GM18858 (cell line): ENCODE data around the gene MAP2K2.

ENCODE experiments used
- ATAC-seq: cut with Tn5 transposase; IDR thresholded peaks from one replicate; pipeline ENCODE4 v1.9.1; 2021; ENCODE audit not compliant: unreplicated experiment

The MAP2K2 gene

DNA sequence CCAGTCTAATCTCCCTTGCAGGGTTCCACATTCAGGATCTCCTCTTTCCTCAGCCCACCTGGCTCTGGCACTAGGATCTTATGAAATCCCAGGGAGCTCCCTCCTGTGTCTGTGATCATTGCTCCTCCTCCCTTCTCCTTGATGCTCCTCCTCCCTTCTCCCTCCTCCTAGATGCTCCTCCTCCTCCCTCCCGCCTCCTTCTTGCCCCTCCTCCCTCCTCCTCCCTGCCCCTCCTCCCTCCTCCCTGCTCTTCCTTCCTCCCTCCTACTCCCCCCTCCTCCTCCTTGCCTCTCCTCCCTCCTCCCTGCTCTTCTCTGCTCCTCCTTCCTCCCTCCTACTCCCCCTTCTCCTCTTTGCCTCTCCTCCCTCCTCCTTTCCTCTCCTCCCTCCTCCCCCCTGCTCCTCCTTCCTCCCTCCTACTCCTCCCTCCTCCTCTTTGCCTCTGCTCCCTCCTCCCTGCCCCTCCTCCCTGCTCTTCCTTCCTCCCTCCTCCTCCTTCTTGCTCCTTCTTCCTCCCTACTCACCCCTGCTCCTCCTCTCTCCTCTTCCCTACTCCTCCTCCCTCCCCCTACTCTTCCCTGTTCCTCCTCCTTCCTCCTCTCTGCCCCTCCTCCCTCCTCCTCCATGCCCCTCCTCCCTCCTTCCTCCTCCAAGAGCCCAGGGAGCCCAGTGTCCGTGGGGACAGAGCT, 42.3 kb downstream of the MAP2K2 start:
- ATAC-seq: no peak

DNA sequence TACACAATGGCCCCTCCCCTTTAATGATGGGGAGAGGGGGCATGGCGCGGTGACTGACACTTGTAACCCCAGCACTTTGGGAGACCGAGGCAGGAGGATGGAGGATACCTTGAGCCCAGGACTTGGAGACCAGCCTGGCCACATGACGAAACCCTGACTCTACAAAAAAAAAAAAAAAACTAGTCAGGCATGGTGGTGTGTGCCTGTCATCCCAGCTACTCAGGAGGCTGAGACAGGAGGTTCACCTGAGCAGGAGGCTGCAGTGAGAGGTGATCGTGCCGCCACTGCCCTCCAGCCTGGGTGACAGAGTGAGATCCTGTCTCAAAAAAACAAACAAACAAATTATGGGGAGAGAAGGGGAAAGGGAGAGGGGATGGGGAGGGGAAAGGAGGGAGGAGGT, 43.4 kb downstream of the MAP2K2 start:
- no peak for ATAC-seq

DNA sequence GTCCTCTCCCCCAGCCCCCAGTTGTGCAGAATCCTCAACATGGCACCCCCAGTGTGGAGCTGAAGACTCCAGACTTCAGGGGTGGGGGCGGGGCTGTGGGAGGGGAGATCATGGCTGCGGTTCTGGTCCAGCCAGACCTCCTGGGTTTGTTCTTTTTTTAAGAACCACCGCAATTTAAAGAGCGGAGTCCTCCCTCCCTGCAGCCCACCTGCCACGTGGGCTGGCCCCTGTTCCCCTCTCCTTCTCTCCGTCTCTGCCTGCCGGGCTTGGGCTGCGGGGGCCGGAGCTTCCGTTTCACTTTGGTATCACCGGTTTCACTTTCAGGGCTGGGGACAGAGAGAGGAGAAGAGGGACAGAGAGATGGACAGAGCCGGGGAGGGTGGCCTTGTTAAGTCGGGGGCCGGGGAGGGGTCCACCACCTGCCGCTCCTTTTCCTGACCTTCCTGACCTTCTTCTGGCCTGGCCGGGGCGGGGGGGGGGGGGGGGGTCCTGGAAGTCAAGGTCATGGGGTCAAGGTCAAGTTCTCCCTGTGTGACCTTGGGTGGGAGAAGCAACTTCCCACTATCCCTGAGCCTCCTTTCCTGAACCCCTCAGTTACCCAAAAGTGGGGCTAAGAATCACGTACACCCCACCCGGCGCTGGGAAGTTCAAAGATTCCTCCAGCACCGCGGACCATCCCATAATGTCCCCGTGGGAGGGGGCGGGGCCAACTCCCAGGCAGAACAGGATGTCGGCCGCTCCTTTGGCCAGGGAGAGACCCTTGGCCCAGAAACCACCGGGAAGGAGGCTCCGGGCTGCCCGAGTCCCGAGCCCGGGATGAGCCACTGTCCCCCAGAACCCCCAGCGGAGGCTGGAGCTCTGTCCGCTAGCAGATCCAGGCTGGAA, 45.9 kb downstream of the MAP2K2 start:
- no peak for ATAC-seq

DNA sequence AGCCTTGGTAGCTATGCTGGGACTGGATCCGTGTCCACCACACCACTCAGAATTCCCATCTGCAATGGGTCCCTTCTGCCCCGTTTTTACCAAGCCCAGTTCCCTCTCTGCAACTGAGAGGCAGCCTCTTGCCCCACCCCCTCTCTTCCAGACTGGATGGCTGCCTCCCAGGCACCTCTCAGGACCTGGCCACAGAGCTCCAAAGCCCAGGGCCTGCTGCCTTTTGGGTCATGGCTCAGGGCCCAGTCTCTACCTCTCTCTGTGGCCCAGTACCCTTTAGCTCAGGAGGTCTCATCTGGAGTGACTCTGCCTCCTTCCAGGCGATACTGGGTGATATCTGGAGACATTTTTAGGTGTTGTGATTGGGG, 46.9 kb downstream of the MAP2K2 start:
- ATAC-seq: no peak

DNA sequence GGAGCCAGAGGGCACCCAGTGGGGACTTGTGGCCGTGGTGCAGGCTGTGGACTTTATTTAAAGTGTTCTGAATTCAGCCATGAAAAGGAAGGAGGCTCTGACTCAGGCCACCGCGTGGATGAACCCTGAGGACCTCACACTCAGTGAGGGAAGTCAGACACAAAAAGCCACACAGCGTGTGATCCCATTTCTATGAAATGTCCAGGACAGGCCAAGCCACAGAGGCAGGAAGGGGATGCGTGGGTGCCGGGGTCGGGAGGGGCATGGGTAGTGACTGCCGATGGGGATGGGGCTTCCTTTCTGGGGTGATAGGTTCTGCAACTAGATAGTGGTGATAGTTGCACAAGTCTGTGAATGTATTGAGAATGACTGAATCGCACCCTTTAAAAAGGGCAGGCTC, 48.5 kb downstream of the MAP2K2 start:
- ATAC-seq: no peak

DNA sequence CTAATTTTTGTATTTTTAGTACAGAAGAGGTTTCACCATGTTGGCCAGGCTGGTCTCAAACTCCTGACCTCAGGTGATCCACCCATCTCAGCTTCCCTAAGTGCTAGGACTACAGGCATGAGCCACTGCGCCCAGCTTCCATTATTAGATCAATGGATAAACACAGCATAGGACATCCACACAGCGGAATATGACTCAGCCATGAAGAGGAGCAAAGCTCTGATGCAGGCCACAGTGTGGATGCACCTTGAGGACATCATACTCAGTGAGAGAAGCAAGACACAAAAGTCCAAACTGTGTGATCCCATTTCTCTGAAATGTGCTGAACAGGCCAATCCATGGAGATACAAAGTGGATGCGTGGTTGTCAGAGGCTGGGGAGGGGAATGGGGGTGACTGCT, 52.3 kb downstream of the MAP2K2 start:
- ATAC-seq: no peak

DNA sequence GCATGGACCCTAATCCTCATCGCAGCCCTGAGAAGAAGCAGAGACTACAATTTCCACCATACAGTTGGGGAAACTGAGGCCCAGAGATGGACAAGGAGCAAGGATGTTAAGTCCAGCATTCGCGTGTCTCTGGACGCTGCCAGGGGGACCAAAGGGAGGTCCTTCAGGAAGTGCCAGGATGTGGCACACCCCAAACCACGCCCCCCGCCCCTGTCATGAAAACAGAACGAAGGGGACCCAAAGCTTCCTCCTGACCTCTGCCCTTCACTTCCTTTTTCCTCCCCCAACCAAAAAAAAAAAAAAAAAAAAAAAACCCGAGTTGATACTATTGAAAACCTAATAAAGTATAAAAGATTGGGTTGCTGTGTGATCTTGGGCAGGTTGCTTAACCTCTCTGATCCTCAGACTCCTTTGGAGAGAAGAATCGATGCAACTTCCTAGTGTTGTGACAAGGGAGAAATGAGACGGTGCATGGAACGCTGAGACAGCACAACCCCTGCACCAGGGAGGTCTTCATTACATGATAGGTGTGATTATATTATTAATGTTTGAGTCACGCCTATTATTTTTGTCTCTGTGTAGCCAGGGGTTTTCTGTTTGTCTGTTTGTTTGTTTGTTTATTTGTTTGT, 54.5 kb downstream of the MAP2K2 start:
- no peak for ATAC-seq

DNA sequence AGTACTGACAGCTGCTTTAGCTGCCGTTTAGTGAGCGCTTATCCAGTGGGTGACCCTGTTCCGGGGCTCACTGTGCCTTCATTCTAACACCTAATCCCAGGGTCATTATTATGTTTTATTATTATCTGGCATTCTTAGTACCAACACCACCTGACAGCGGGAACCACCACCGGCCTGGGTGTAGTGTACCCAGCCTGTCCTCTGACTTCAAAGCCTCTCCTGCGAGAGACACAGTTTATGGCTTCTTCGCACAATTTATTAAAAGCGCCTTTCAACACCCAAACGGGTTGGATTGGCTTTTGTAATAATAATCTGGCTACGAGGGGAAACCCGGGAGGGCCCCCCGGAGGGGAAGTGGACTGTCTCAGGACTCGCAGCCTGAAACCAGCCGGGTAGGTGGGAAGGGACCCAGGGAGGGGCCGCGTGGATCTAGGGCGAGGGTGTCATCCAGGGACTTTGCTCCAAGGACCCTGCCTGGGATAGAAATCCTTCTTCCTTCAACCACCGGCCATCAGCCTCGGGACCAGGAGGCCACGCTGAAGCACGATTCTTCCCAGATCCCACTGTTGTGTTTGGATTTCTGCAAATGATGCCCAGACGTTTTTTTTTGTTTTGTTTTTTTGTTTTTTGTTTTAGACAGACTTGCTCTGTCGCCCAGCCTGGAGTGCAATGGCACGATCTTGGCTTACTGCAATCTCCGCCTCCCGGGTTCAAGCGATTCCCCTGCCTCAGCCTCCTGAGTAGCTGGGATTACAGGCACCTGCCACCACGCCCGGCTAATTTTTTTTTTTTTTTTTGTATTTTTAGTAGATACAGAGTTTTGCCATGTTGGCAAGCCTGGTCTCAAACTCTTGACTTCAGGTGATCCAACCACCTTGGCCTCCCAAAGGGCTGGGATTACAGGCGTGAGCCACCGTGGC, 55.6 kb downstream of the MAP2K2 start:
- ATAC-seq: no peak

DNA sequence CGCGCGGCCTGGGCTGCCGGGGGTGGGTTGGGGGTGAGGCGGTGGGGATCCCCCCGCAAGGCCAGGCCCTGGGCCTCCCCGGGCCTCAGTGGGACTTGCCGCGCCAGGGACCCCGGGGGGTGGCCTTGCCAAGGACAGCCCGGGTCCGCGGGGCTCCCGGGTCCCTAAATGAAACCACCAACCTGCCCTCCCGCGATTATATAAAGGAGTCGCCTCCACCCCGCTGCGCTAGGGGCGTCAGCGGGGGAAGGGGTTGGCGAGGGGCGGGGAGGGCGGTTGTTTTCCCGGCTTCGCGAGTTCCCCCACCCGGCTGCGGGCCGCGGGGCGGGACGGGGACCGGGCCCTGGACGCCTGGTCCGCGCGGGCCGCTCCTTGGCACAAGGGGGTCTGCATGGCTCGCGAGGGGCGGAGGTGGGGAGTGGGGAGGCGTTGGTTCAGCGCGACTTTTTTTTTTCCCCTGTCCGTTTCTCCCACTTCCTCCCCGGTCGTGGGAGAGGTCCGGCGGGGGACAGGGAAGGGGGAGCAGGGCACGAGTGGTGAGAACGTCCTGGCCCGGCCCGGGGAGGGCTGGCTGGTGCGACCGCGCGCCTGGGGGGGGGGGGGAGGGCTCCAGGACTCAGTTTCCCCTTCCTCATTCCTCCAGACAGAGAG, 56.4 kb downstream of the MAP2K2 start:
- ATAC-seq: no peak

DNA sequence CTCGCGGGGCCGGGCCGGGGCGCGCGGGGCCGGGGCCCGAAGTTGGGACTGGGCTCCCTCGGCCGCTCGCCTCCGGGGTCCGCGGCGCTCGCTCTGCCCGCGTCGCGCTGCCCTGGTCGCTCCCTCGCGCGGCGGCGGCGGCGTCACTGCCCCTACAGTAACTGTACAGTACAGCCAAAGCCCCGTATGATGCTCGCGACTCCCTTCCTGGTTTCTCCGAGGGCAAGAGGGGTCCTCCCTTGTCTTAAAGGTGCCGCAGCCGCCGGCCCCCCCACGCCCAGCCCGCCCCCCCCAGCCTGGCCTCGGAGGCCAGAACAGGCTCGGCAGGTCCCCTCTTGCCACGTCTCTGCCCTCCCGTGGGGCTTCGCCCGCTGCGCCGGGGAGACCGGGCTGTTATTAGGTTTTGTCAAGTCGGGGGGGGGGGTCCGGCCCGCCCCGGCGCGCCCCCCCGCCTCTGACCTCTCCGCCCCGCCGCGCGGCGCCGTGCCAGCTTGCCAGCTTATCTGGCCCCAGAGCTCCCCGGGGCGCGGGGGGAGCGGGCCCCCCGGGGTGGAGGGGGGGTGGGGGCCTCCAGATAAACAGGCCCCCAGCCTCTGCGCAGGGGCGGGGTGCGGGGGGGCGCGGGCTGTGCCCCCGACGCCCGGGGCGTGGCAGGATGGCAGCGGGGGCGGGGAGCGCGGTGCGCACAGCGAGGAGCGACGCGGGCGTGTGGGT, 57.1 kb downstream of the MAP2K2 start, which contains the start of gene ZBTB7A:
Gene ZBTB7A (minus strand): TSS at position 218 of the 714 bp plus-strand sequence. CDS start 11,667 bp downstream, outside the sequence.
- ATAC-seq: no peak

DNA sequence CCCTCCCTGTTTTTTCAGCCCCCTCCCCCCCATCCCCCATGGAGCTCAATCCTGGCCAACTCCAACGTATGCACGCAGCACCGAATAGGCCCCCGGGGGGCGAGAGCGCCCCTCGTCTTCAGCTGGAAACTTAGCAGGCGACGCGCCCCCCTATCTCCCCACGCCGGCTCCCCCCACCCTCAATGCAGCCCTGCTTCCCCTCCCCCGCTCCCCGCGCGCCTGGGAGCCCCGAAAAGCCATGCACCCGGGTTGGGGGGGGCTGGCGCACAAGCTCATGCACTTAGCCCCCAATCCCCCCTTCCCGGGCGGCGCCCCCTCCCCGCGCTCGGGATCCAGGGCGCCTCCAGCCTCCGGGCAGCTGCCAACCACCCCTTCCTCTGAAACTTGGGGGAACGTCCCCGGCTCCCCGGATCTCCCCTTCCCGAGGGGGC, 57.7 kb downstream of the MAP2K2 start:
- no peak for ATAC-seq

DNA sequence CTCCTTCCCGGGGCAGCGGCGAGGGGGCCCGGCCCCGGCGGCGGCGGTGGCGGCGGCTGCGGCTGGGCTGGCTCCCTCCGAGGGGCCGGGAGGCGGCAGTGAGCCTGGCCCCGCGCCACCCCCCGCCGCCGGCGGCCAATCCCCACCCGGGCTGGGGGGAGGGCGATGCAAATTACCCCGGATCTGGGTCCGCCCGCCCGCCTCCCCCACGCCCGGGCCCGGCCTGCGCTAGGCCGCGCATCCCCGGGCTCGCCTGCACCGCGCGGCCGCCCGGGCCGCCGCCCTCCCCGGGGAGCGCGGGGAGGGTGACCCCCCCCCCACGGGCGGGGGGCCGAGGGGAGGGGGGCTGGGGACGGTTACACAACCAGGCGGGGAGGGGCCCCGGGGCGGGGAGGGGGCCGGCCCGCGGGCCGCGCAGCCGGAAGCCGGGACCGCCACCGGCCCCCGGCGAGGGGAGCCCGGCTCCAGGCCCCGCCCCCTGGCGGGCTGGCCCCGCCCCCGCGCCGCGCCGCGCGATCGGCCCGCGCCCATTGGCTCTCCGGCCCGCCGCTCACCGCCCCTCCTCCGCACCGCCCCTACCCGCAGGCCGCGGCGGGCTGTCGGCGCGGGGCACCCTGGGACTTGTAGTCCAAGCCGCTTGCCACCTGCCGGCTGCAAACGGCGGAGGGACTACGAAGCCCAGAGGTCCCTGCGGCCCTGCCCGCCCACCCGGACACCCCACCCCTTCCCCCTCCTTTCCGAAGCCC, 58.3 kb downstream of the MAP2K2 start:
- peak; percentile 64 for ATAC-seq

DNA sequence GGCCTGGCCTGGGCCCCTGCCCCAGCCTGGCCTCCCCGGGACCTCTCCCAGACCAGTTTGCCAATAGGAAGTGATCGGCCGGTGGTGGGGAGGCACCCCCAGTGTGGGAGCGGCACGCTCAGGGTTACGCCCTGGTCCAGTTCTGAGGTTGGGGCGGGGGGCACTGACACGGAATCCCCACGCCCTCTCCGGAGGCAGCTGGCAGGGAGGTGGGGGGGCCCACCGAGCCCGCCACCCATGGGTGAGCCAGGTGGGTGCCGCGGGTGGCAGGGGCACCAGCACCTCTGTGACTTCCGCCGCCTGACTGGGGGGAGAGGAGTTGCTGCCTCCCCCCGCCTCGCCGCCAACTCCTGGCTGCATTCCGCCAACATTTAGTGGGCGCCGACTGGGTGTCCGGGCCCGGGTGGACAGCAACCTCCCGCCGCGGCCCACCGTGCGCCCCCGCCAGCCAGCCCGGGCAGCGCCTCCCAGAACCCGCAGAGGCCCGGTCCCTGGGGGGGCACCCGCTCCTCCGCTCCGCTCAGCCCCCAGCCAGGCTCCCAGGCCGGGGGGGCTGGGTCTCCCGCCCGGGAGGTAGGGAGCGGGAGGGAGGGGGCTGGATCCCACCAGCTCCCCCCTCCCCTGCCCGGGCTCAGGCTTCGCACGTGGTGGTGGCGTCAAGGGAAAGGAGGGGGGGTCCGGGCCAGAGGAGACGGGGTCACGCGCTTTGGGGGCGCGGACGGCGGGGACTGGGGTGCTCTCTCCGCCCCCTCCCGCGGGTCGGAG, 59.2 kb downstream of the MAP2K2 start:
- no peak for ATAC-seq

DNA sequence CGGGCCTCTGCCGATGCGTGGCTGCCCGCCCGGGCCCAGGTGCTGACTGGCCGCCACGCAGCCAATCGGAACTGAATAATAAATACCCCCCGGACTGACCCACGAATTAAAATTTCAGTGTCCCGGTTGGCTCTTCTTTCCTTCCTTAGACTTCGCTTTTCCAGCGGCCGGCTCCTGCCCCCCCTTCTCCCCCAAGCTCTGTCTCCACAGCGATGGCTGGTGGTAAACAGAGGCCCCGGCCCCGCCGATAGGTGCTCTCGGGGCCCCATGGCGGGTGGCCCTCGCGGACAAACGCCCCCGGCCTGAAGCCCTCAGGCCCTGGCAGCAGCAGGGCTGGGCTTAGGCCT, 59.8 kb downstream of the MAP2K2 start:
- ATAC-seq: no peak

DNA sequence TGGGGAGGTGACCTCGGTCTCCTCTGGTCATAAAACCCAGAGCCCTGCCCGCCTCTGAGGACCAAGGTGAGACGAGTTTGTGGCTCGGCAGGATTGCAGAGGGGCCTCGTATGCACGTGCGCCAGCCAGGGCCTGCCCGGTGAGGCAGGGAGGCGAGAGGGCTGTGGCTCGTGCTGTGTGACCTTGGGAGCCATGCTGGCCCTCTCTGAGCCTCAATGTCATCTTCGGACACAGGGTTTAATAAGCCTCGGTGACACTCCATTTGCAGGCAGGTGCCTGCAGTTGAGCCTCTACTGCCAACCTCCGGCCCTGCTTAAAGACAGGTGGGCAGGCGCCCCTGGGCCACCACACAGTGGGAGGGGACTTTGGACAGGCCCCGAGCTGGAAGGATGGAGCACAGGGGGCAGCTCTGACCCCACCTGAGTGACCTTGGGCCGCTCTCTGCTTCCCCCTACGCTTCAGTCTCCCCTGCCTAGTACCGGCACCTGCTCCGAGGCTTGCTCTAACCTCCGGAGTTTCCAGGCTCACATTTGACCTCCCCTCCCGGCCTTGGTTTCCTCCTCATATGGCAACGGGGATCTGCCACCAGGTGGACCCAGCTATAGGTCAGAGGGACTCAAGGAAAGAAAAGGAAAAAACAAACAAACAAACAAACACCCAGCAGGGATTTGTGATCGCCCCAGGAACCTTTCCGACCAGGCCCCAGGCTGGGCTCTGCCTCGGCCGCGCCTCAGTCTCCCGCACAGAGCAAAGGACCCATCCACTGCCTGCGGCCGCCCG, 60.4 kb downstream of the MAP2K2 start:
- ATAC-seq: no peak

DNA sequence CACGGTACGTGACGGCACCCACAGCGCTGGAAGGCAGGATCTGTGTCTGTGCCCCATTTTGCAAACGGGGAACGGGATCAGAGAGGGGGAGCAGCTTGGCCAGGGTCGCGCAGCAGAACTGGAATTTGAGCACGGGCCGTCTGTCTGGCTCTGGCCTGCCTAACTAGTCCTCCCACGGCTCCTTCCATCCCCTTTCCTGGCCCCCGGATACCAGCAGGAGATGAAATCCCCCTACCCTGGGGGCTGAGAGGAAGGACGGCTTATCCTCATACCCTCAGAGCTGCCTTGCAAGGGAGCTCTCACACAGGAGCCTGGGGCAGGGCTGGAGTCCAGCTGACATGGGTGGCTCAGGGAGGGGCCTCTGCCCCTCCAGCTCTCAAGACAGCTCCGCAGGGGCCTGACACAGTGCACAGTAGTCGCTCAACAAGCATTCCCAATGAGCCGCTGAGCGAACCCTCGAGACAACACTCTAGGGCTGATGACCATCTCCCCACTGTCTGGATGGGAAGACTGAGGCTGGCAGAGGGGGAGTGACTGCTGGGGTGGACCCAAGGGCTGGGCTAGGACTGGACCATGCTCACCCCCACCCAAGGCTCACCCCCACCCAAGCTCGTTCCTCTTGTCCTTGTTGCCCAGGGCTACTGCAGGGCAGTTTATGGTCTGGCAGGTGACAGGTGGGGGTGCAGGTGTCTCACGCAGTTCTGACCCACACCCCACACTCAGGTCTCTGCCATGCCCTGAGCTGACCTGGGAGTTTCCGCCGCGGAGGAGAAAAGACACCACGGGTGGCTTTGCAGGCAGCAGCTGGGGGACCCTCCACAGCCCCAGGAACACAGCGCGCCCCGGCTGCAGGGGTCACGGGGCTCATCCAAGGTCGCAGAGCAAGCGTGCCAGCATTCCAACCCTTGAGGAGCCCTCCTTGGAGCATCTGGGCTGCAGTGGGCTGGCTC, 61.2 kb downstream of the MAP2K2 start:
- ATAC-seq: no peak
